ENCODE results near the gene GZMB.

GRCh38 chr14:24633353-24633752 is 637 bp downstream of the GZMB start:
- TF ChIP-seq CTCF (IDR thresholded peaks at IDR 0.05; ENCODE audit: low read length) (no peak), EZH2 (IDR thresholded peaks at IDR 0.05; ENCODE audit: borderline replicate concordance, low read length) (no peak)

Data from OCI-LY1 (cell line).